Activated CD4-positive, alpha-beta T cell treated with anti-CD3 and anti-CD28 coated beads for 36 hours (primary cell): Measurements from ENCODE around the gene C17orf50. TPM values are rescaled to one million over a fixed set of nuclear protein-coding genes. Genes with fewer than 3 reads are reported as not detected.

ENCODE experiments used
- ATAC-seq: fragments of 200-7000 bp; cut with Tn5 transposase; one replicate; pipeline ENCODE4 v1.10.0; 2021; ENCODE audit warnings: mild to moderate bottlenecking, moderate library complexity
- CTCF ChIA-PET: fragments of 350-600 bp; sonication (Branson Sonifier 250); formaldehyde crosslinking; loops from one replicate; lab custom pipeline; 2021; ENCODE audit warnings: antibody characterized with exemption; lab: Charles Lee
- POLR2A ChIA-PET: fragments of 350-600 bp; sonication (Branson Sonifier 250); formaldehyde crosslinking; loops from one replicate; lab custom pipeline; 2021; ENCODE audit warnings: antibody characterized with exemption, inconsistent platforms; lab: Charles Lee
- DNase-seq: peaks from one replicate; pipeline ENCODE4 v3.0.0-alpha.2; 2020
- H3K27ac Mint-ChIP-seq: one replicate; pipeline ENCODE4 v1.8.0; 2021; ENCODE audit warnings: mixed read lengths
- H3K27me3 Mint-ChIP-seq: one replicate; pipeline ENCODE4 v1.8.0; 2021; ENCODE audit warnings: mixed read lengths
- H3K36me3 Mint-ChIP-seq: one replicate; pipeline ENCODE4 v1.8.0; 2021; ENCODE audit warnings: low read depth, mixed read lengths
- H3K4me1 Mint-ChIP-seq: one replicate; pipeline ENCODE4 v1.8.0; 2021; ENCODE audit warnings: mixed read lengths
- H3K4me3 Mint-ChIP-seq: one replicate; pipeline ENCODE4 v1.8.0; 2021; ENCODE audit warnings: mild to moderate bottlenecking, moderate library complexity, mixed read lengths
- H3K9me3 Mint-ChIP-seq: one replicate; pipeline ENCODE4 v1.8.0; 2021; ENCODE audit warnings: low read depth, mixed read lengths
- intact Hi-C, 2 experiments: fragments of 100-400 bp; cut with DNase I in 1 of 2; cut with micrococcal nuclease in 1 of 2; formaldehyde crosslinking; loops; one replicate each; pipeline versions ENCODE4 v1.14.2 to v1.15.1; 2022 to 2024; cut with DNase I, micrococcal nuclease
- total RNA-seq, 2 experiments: library from RNA; stranded (reverse); gene quantifications; one replicate each; pipeline ENCODE4 v1.2.3, GENCODE V29; 2021

Gene C17orf50
- total RNA-seq, result not detected

GRCh38 chr17:35760587-35760986 lies at the start of gene C17orf50:
Gene C17orf50, plus strand, starts transcription at chr17:35760887. Its CDS starts 55 bp downstream, at chr17:35760942.
- intact Hi-C loops, result no loop called here

GRCh38 chr17:35710950-35711349 lies 49.7 kb upstream of the C17orf50 start:
- H3K27ac Mint-ChIP-seq, result no peak overlapping the region
- peaks cover 43% of the 10 kb centered on the region for H3K4me1 Mint-ChIP-seq
- ChIA-PET POLR2A (no interaction called here), CTCF (interaction anchor here (0.7 to 1.1 kb wide), 2 partner anchors 53 to 109 kb away, joined by 3 to 4 read pairs; no protein-coding TSS in a partner anchor)
- H3K27me3 Mint-ChIP-seq, result no peaks in the 10 kb centered on the region
- no peak for DNase-seq
- H3K36me3 Mint-ChIP-seq, result peaks cover 29% of the 10 kb centered on the region
- H3K4me3 Mint-ChIP-seq, result no peak overlapping the region
- no peak for ATAC-seq
- intact Hi-C loops, result no loop called here
- H3K9me3 Mint-ChIP-seq, result no peaks in the 10 kb centered on the region

More at GRCh38 chr17:35760587-35760986, at the start of gene C17orf50:
- CTCF ChIA-PET, result interaction anchor here (0.6 to 5.8 kb wide), 5 partner anchors 13 to 162 kb away, joined by 3 to 123 read pairs (median 3); partner anchors contain the start of gene TAF15
- H3K36me3 Mint-ChIP-seq, result no peaks in the 10 kb centered on the region
- ATAC-seq, result no peak
- POLR2A ChIA-PET, result interaction anchor here (0.7 kb wide), 1 partner anchor 119 kb away, joined by 3 read pairs; no protein-coding TSS in a partner anchor
- no peak within 1 kb of the TSS for H3K27ac Mint-ChIP-seq
- peaks cover 9% of the 10 kb centered on the region for H3K4me1 Mint-ChIP-seq
- H3K4me3 Mint-ChIP-seq, result no peak within 1 kb of the TSS
- DNase-seq, result no peak
- H3K27me3 Mint-ChIP-seq, result no peaks in the 10 kb centered on the region
- H3K9me3 Mint-ChIP-seq, result no peaks in the 10 kb centered on the region

GRCh38 chr17:35713069-35713728 lies 47.5 kb upstream of the C17orf50 start:
- Mint-ChIP-seq H3K4me3 (no peak overlapping the region), H3K27me3 (no peaks in the 10 kb centered on the region), H3K4me1 (peaks cover 28% of the 10 kb centered on the region), H3K36me3 (peaks cover 30% of the 10 kb centered on the region), H3K9me3 (no peaks in the 10 kb centered on the region), H3K27ac (no peak overlapping the region)
- ATAC-seq (no peak), DNase-seq (no peak)
- intact Hi-C loops, result no loop called here
- ChIA-PET CTCF (interaction anchor here (1.0 to 1.6 kb wide), 6 partner anchors 9 to 90 kb away, joined by 3 to 5 read pairs (median 4); no protein-coding TSS in a partner anchor), POLR2A (no interaction called here)

GRCh38 chr17:35714988-35715387 lies 45.7 kb upstream of the C17orf50 start:
- H3K36me3 Mint-ChIP-seq, result peaks cover 27% of the 10 kb centered on the region
- ATAC-seq (no peak), DNase-seq (no peak)
- H3K27ac Mint-ChIP-seq, result no peak overlapping the region
- H3K4me1 Mint-ChIP-seq, result peaks cover 14% of the 10 kb centered on the region
- no peaks in the 10 kb centered on the region for H3K27me3 Mint-ChIP-seq
- ChIA-PET CTCF (no interaction called here), POLR2A (no interaction called here)
- intact Hi-C loops, result no loop called here
- H3K4me3 Mint-ChIP-seq, result no peak overlapping the region
- no peaks in the 10 kb centered on the region for H3K9me3 Mint-ChIP-seq

- Mint-ChIP-seq H3K4me3 (no peak overlapping the region), H3K27ac (no peak overlapping the region), H3K27me3 (no peaks in the 10 kb centered on the region), H3K9me3 (no peaks in the 10 kb centered on the region), H3K36me3 (peaks cover 27% of the 10 kb centered on the region), H3K4me1 (peaks cover 10% of the 10 kb centered on the region)
- DNase-seq (no peak), ATAC-seq (no peak)
- intact Hi-C loops, result no loop called here
- ChIA-PET CTCF (no interaction called here), POLR2A (interaction anchor here (0.7 kb wide), 1 partner anchor 9 kb away, joined by 3 read pairs; no protein-coding TSS in a partner anchor)
Measured at GRCh38 chr17:35715416-35715815, 45.3 kb upstream of the C17orf50 start.

GRCh38 chr17:35716173-35716572 lies 44.5 kb upstream of the C17orf50 start:
- CTCF ChIA-PET, result no interaction called here
- intact Hi-C loops, result no loop called here
- no peaks in the 10 kb centered on the region for H3K27me3 Mint-ChIP-seq
- peak; percentile 73 for ATAC-seq
- peaks cover 25% of the 10 kb centered on the region for H3K36me3 Mint-ChIP-seq
- no peak overlapping the region for H3K4me3 Mint-ChIP-seq
- no peak overlapping the region for H3K27ac Mint-ChIP-seq
- POLR2A ChIA-PET, result interaction anchor here (0.7 kb wide), 1 partner anchor 10 kb away, joined by 3 read pairs; no protein-coding TSS in a partner anchor
- peaks cover 8% of the 10 kb centered on the region for H3K4me1 Mint-ChIP-seq
- DNase-seq, result no peak
- H3K9me3 Mint-ChIP-seq, result no peaks in the 10 kb centered on the region

- ChIA-PET CTCF (no interaction called here), POLR2A (no interaction called here)
- ATAC-seq (no peak), DNase-seq (no peak)
- Mint-ChIP-seq H3K4me1 (peaks cover 2% of the 10 kb centered on the region), H3K4me3 (no peak overlapping the region), H3K27ac (no peak overlapping the region), H3K27me3 (no peaks in the 10 kb centered on the region), H3K36me3 (peaks cover 22% of the 10 kb centered on the region), H3K9me3 (no peaks in the 10 kb centered on the region)
- intact Hi-C loops, result no loop called here
Measured at GRCh38 chr17:35716897-35717465, 43.7 kb upstream of the C17orf50 start.

- intact Hi-C loops, result no loop called here
- ATAC-seq, result no peak
- H3K9me3 Mint-ChIP-seq, result no peaks in the 10 kb centered on the region
Measured at GRCh38 chr17:35717475-35717874, 43.2 kb upstream of the C17orf50 start.

GRCh38 chr17:35723735-35724134 lies 37.0 kb upstream of the C17orf50 start:
- H3K4me1 Mint-ChIP-seq, result no peaks in the 10 kb centered on the region
- no peaks in the 10 kb centered on the region for H3K27me3 Mint-ChIP-seq
- intact Hi-C loops, result no loop called here
- H3K27ac Mint-ChIP-seq, result no peak overlapping the region
- ChIA-PET POLR2A (no interaction called here), CTCF (interaction anchor here (1.6 kb wide), 1 partner anchor 8 kb away, joined by 6 read pairs; the partner anchor contains the start of gene RASL10B)
- ATAC-seq (no peak), DNase-seq (no peak)
- no peak overlapping the region for H3K4me3 Mint-ChIP-seq
- H3K9me3 Mint-ChIP-seq, result no peaks in the 10 kb centered on the region
- peaks cover 38% of the 10 kb centered on the region for H3K36me3 Mint-ChIP-seq

More at GRCh38 chr17:35717475-35717874, 43.2 kb upstream of the C17orf50 start:
- Mint-ChIP-seq H3K27me3 (no peaks in the 10 kb centered on the region), H3K4me3 (no peak overlapping the region), H3K4me1 (no peaks in the 10 kb centered on the region), H3K27ac (no peak overlapping the region), H3K36me3 (peaks cover 22% of the 10 kb centered on the region)
- CTCF ChIA-PET, result interaction anchor here (0.6 to 1.5 kb wide), 4 partner anchors 8 to 47 kb away, joined by 3 to 5 read pairs (median 3); no protein-coding TSS in a partner anchor
- DNase-seq, result no peak
- POLR2A ChIA-PET, result no interaction called here

- ATAC-seq (no peak), DNase-seq (no peak)
- no peak overlapping the region for H3K27ac Mint-ChIP-seq
- H3K27me3 Mint-ChIP-seq, result no peaks in the 10 kb centered on the region
- H3K9me3 Mint-ChIP-seq, result no peaks in the 10 kb centered on the region
- intact Hi-C loops, result no loop called here
- peaks cover 3% of the 10 kb centered on the region for H3K4me1 Mint-ChIP-seq
- ChIA-PET POLR2A (no interaction called here), CTCF (no interaction called here)
- peaks cover 32% of the 10 kb centered on the region for H3K36me3 Mint-ChIP-seq
- no peak overlapping the region for H3K4me3 Mint-ChIP-seq
Measured at GRCh38 chr17:35725058-35725457, 35.6 kb upstream of the C17orf50 start.

- DNase-seq (no peak), ATAC-seq (no peak)
- ChIA-PET CTCF (interaction anchor here (0.9 kb wide), 1 partner anchor 38 kb away, joined by 3 read pairs; no protein-coding TSS in a partner anchor), POLR2A (no interaction called here)
- H3K27ac Mint-ChIP-seq, result no peak overlapping the region
- no peak overlapping the region for H3K4me3 Mint-ChIP-seq
- no peaks in the 10 kb centered on the region for H3K27me3 Mint-ChIP-seq
- intact Hi-C loops, result no loop called here
- peaks cover 10% of the 10 kb centered on the region for H3K4me1 Mint-ChIP-seq
- H3K9me3 Mint-ChIP-seq, result no peaks in the 10 kb centered on the region
- peaks cover 28% of the 10 kb centered on the region for H3K36me3 Mint-ChIP-seq
Measured at GRCh38 chr17:35725802-35726126, 34.9 kb upstream of the C17orf50 start.
